Left ventricle myocardium inferior (tissue), 1 donor: Measurements from ENCODE around the gene NAALADL2. TPM values are rescaled to one million over a fixed set of nuclear protein-coding genes. Genes with fewer than 3 reads are reported as not detected.

ENCODE experiments used
- DNase-seq: peaks from one replicate; pipeline ENCODE4 v3.0.0-alpha.2; 2020
- H3K27ac ChIP-seq: fragments of 200-600 bp; replicated peaks from 2 replicates; pipeline ENCODE4 v1.8.0; 2021
- H3K27me3 ChIP-seq: fragments of 200-600 bp; 2 replicates; pipeline ENCODE4 v1.8.0; 2021; ENCODE audit warnings: low read depth
- H3K36me3 ChIP-seq: fragments of 200-600 bp; 2 replicates; pipeline ENCODE4 v1.8.0; 2021
- H3K4me1 ChIP-seq: fragments of 200-600 bp; 2 replicates; pipeline ENCODE4 v1.8.0; 2021
- H3K4me3 ChIP-seq: fragments of 200-600 bp; 2 replicates; pipeline ENCODE4 v1.8.0; 2021; ENCODE audit warnings: mild to moderate bottlenecking, moderate library complexity
- H3K9me3 ChIP-seq: fragments of 200-600 bp; replicated peaks from 2 replicates; pipeline ENCODE4 v1.8.0; 2021
- intact Hi-C: fragments of 100-400 bp; cut with micrococcal nuclease; formaldehyde crosslinking; loops from one replicate; pipeline ENCODE4 v1.11.0; 2022
- total RNA-seq: library from RNA; stranded (reverse); fragmentation: NEBNext Ultra II Directional; extraction: Animal tissue kit (Norgen Biotek cat#: 25700); gene quantifications from one replicate; pipeline ENCODE4 v1.2.1, GENCODE V29; 2021
- TF ChIP-seq, protein P1 (sequence below): fragments of 200-600 bp; IDR thresholded peaks from 2 replicates; pipeline ENCODE4 v1.8.0; 2021; ENCODE audit warnings: antibody characterized with exemption, mild to moderate bottlenecking, borderline replicate concordance
- donor health status: DM: no; HTN: yes; CAD: no; lungs with severe emphysema.

NAALADL2 gene
- total RNA-seq, 1 donor from 2014 or later: 5.8 TPM

DNA sequence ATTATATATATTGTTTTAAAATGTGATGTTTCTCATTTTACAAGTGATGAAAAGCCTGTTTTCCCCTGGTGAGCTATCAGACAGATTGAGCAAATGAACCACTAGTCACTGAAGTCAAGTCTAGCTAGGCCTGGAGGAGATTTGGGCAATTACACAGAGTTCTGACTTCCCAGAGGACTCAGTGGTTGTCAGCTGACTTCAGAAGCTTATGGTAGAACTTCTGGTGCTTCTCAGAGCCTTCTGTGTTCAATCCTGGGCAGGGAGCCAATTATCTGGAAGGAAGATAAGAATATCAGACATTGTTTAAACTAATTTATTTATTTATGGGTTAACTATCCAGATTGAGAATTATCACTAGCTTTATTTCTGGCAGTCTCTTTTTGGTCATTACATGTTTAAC is 37.7 kb upstream of the NAALADL2 start:
- H3K4me3 ChIP-seq: no peak overlapping the region
- intact Hi-C loops: no loop called here
- H3K4me1 ChIP-seq: peaks cover 5% of the 10 kb centered on the region
- DNase-seq: no peak
- no peak overlapping the region for H3K27ac ChIP-seq
- no peaks in the 10 kb centered on the region for H3K36me3 ChIP-seq
- no peaks in the 10 kb centered on the region for H3K27me3 ChIP-seq
- no peaks in the 10 kb centered on the region for H3K9me3 ChIP-seq
- TF ChIP-seq, protein P1, sequence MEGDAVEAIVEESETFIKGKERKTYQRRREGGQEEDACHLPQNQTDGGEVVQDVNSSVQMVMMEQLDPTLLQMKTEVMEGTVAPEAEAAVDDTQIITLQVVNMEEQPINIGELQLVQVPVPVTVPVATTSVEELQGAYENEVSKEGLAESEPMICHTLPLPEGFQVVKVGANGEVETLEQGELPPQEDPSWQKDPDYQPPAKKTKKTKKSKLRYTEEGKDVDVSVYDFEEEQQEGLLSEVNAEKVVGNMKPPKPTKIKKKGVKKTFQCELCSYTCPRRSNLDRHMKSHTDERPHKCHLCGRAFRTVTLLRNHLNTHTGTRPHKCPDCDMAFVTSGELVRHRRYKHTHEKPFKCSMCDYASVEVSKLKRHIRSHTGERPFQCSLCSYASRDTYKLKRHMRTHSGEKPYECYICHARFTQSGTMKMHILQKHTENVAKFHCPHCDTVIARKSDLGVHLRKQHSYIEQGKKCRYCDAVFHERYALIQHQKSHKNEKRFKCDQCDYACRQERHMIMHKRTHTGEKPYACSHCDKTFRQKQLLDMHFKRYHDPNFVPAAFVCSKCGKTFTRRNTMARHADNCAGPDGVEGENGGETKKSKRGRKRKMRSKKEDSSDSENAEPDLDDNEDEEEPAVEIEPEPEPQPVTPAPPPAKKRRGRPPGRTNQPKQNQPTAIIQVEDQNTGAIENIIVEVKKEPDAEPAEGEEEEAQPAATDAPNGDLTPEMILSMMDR: no peak

DNA sequence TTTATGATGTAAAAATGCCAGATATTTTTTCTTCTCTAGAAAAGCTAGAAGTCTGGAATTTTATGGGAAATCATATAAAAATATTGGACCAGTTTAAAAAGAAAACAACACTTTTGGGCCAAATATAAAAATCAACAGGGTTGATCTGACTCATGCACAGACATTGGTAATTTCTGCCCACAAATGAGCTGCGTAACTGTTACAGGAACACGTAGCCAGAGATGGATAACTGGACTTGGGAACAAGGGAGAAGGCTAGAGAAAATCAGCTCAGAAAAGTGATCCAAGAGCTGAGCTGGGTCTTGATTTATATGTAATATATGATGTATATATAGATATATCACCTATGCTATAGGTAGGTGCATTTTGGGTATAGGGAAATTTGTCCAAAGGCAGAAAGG is 36.8 kb upstream of the NAALADL2 start:
- no peak for DNase-seq
- H3K9me3 ChIP-seq: no peaks in the 10 kb centered on the region
- no peak overlapping the region for H3K27ac ChIP-seq
- H3K36me3 ChIP-seq: no peaks in the 10 kb centered on the region
- H3K27me3 ChIP-seq: no peaks in the 10 kb centered on the region
- intact Hi-C loops: no loop called here
- peaks cover 5% of the 10 kb centered on the region for H3K4me1 ChIP-seq
- TF ChIP-seq, protein P1: no peak
- no peak overlapping the region for H3K4me3 ChIP-seq

- DNase-seq: no peak
- TF ChIP-seq, protein P1: no peak
- no peak overlapping the region for H3K27ac ChIP-seq
- no peaks in the 10 kb centered on the region for H3K9me3 ChIP-seq
- no peaks in the 10 kb centered on the region for H3K4me1 ChIP-seq
- no peaks in the 10 kb centered on the region for H3K27me3 ChIP-seq
- no peaks in the 10 kb centered on the region for H3K36me3 ChIP-seq
- H3K4me3 ChIP-seq: no peak overlapping the region
- intact Hi-C loops: no loop called here
Measured at GRCh38 chr3:174826069-174826468, 33.1 kb upstream of the NAALADL2 start.

- Histone ChIP-seq H3K4me3 (no peak overlapping the region), H3K27ac (no peak overlapping the region), H3K36me3 (no peaks in the 10 kb centered on the region), H3K27me3 (no peaks in the 10 kb centered on the region), H3K9me3 (peaks cover 5% of the 10 kb centered on the region), H3K4me1 (peaks cover 6% of the 10 kb centered on the region)
- DNase-seq: no peak
- TF ChIP-seq, protein P1: no peak
- intact Hi-C loops: no loop called here
Measured at GRCh38 chr3:174844746-174845145, 14.4 kb upstream of the NAALADL2 start.

- Histone ChIP-seq H3K4me3 (no peak overlapping the region), H3K27me3 (no peaks in the 10 kb centered on the region), H3K4me1 (peaks cover under 1% of the 10 kb centered on the region), H3K36me3 (no peaks in the 10 kb centered on the region), H3K27ac (no peak overlapping the region), H3K9me3 (peaks cover 18% of the 10 kb centered on the region)
- intact Hi-C loops: no loop called here
- DNase-seq: no peak
- TF ChIP-seq, protein P1: no peak
Measured at GRCh38 chr3:174846055-174846454, 13.1 kb upstream of the NAALADL2 start.

DNA sequence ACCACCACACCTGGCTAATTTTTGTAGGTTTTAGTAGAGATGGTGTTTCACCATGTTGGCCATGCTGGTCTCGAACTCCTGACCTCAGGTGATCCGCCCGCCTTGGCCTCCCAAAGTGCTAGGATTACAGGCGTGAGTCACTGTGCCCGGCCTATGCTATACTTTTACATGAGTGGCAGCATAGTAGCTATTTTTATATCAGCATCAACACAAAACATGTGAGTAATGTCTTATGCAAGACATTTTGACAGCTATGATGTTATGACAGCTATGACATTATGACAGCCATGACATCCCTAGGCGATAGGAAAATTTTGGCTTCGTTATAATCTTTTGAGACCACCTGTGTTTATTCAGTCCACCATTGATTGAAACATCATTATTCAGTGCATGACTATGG is 4.1 kb upstream of the NAALADL2 start:
- no peak for DNase-seq
- Histone ChIP-seq H3K36me3 (no peaks in the 10 kb centered on the region), H3K4me1 (no peaks in the 10 kb centered on the region), H3K9me3 (peaks cover 10% of the 10 kb centered on the region), H3K27me3 (no peaks in the 10 kb centered on the region), H3K4me3 (no peak overlapping the region), H3K27ac (no peak overlapping the region)
- TF ChIP-seq, protein P1: no peak
- intact Hi-C loops: no loop called here
